Measurements from ENCODE around the gene ZNF385A. TPM values are rescaled to one million over a fixed set of nuclear protein-coding genes. Genes with fewer than 3 reads are reported as not detected.

ZNF385A gene
- total RNA-seq, 1 experiment from 2014 or later: 5.7 TPM

GRCh38 chr12:54373649-54374561 lies 10.6 kb downstream of the ZNF385A start:
- Mint-ChIP-seq H3K4me1 (peaks cover 20 to 24% of the 10 kb centered on the region in 2 experiments), H3K9me3 (no peaks in the 10 kb centered on the region), H3K36me3 (ENCODE audit: insufficient read depth in 1 of 3, low read depth in 3 of 3) (peaks cover 7 to 35% (median 19%) of the 10 kb centered on the region in 3 experiments; a peak in 6 of 7 replicates), H3K27me3 (ENCODE audit: low read depth) (peaks cover 48% of the 10 kb centered on the region), H3K4me3 (no peak overlapping the region), H3K27ac (no peak overlapping the region; a peak in 1 of 7 replicates)
- Histone ChIP-seq H3K56ac (ENCODE audit: insufficient read length, low read depth, low read length) (no peak overlapping the region), H3K4me2 (ENCODE audit: insufficient read depth, insufficient read length, low read length) (no peak overlapping the region), H4K5ac (ENCODE audit: insufficient read length, low read depth, low read length) (no peak overlapping the region), H3K27ac (ENCODE audit: insufficient read length, low read depth, low read length) (no peak overlapping the region), H3K27me3 (ENCODE audit: insufficient read depth, low read length) (peaks cover under 1% of the 10 kb centered on the region; the same call in 1 of the 2 replicates), H2AK5ac (ENCODE audit: insufficient read length, low read length) (no peak overlapping the region), H3T11ph (ENCODE audit: low read length) (no peak overlapping the region), H2BK120ac (ENCODE audit: low read depth, low read length, poor library complexity, severe bottlenecking) (no peak overlapping the region), H3K23me2 (ENCODE audit: insufficient read length, low read depth, low read length, poor library complexity, severe bottlenecking) (peaks cover 12% of the 10 kb centered on the region), H2BK12ac (ENCODE audit: insufficient read length, low read depth, low read length) (no peak overlapping the region), H4K8ac (replicated peaks; ENCODE audit: insufficient read length, low read depth, low read length) (no peak overlapping the region), H3K79me1 (ENCODE audit: insufficient read depth, low read depth, low read length, poor library complexity, severe bottlenecking) (no peaks in the 10 kb centered on the region), H3K18ac (ENCODE audit: insufficient read length, low read depth, low read length) (no peak overlapping the region), H3K9ac (ENCODE audit: extremely low read depth, insufficient read length, low read length) (no peak overlapping the region), H3K23ac (ENCODE audit: insufficient read length, low read depth, low read length) (no peak overlapping the region), H2BK5ac (ENCODE audit: insufficient read length, low read length) (no peak overlapping the region), H2AFZ (ENCODE audit: low read length) (no peak overlapping the region), H3K9me3 (ENCODE audit: control insufficient read depth, low read depth, low read length) (no peaks in the 10 kb centered on the region), H4K20me1 (ENCODE audit: control insufficient read depth, insufficient read depth, insufficient read length) (no peaks in the 10 kb centered on the region), H3K14ac (ENCODE audit: insufficient read depth, low read length) (no peak overlapping the region), H3K4ac (ENCODE audit: low read depth, low read length) (no peak overlapping the region), H2BK20ac (ENCODE audit: low read depth, low read length, poor library complexity, severe bottlenecking) (no peak overlapping the region), H4K91ac (ENCODE audit: insufficient read length, low read depth, low read length) (no peak overlapping the region), H3K4me1 (ENCODE audit: insufficient read depth, low read length) (no peaks in the 10 kb centered on the region), H3K79me2 (ENCODE audit: insufficient read depth, low read length) (no peaks in the 10 kb centered on the region), H2BK15ac (ENCODE audit: low read depth, low read length) (no peak overlapping the region)
- no CpG with 5 or more reads among the region's 10 CpGs for WGBS (ENCODE audit: extremely low coverage, insufficient read length, low lambda C conversion rate)
- TF ChIP-seq, protein P1, sequence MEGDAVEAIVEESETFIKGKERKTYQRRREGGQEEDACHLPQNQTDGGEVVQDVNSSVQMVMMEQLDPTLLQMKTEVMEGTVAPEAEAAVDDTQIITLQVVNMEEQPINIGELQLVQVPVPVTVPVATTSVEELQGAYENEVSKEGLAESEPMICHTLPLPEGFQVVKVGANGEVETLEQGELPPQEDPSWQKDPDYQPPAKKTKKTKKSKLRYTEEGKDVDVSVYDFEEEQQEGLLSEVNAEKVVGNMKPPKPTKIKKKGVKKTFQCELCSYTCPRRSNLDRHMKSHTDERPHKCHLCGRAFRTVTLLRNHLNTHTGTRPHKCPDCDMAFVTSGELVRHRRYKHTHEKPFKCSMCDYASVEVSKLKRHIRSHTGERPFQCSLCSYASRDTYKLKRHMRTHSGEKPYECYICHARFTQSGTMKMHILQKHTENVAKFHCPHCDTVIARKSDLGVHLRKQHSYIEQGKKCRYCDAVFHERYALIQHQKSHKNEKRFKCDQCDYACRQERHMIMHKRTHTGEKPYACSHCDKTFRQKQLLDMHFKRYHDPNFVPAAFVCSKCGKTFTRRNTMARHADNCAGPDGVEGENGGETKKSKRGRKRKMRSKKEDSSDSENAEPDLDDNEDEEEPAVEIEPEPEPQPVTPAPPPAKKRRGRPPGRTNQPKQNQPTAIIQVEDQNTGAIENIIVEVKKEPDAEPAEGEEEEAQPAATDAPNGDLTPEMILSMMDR (conservative IDR thresholded peaks at IDR 0.05): no peak
- no peak for DNase-seq
